Panc1 (cell line): ENCODE results near the gene DCST2.

Experiments used
- CTCF ChIP-seq: fragments of 450-650 bp; IDR thresholded peaks from 2 replicates; pipeline ENCODE4 v1.5.1; 2017; ENCODE audit warnings: mild to moderate bottlenecking
- POLR2AphosphoS5 ChIP-seq: IDR thresholded peaks from 2 replicates; pipeline ENCODE4 v1.6.1; 2012; ENCODE audit warnings: mild to moderate bottlenecking, low read depth, low read length, moderate library complexity
- REST ChIP-seq, 2 experiments: IDR thresholded peaks; 2 replicates each; pipeline ENCODE4 v1.6.1; 2011 to 2012; ENCODE audit warnings: low read depth in 2 of 2, control low read depth in 1 of 2, low read length in 1 of 2, mild to moderate bottlenecking in 1 of 2, moderate library complexity in 1 of 2; ENCODE audit not compliant: insufficient read depth in 1 of 2
- SIN3A ChIP-seq: IDR thresholded peaks from 2 replicates; pipeline ENCODE4 v1.6.1; 2012; ENCODE audit warnings: low read depth, mild to moderate bottlenecking, low read length, moderate library complexity, borderline replicate concordance; ENCODE audit not compliant: insufficient read depth
- TCF7L2 ChIP-seq: IDR thresholded peaks from 2 replicates; pipeline ENCODE4 v1.6.1; 2011; ENCODE audit warnings: mild to moderate bottlenecking, low read depth, low read length, inconsistent platforms

- TF ChIP-seq CTCF (no peak), POLR2AphosphoS5 (no peak), SIN3A (no peak), TCF7L2 (no peak), REST (IDR thresholded peaks at IDR 0.05; ENCODE audit: insufficient read depth in 1 of 2, low read depth in 2 of 2, low read length in 1 of 2) (no peak)
Measured at GRCh38 chr1:155008015-155008941, 25.3 kb downstream of the DCST2 start.
